GM18526 (cell line): Measurements from ENCODE around the gene RNF166.

Experiments used
- POLR2A ChIP-seq: IDR thresholded peaks from 3 replicates; pipeline ENCODE4 v1.6.1; 2011; ENCODE audit not compliant: insufficient read length; ENCODE audit errors: extremely low read depth

The RNF166 gene

GRCh38 chr16:88711750-88712340, 5.6 kb upstream of the RNF166 start:
- no peak for TF ChIP-seq POLR2A

- no peak for TF ChIP-seq POLR2A
Observed at GRCh38 chr16:88710556-88710955, 4.3 kb upstream of the RNF166 start.

GRCh38 chr16:88706965-88707826, 988 bp upstream of the RNF166 start:
- no peak for TF ChIP-seq POLR2A

- no peak for TF ChIP-seq POLR2A
Observed at GRCh38 chr16:88705801-88706228, 393 bp downstream of the RNF166 start.

GRCh38 chr16:88705076-88705684, 1.0 kb downstream of the RNF166 start:
- no peak for TF ChIP-seq POLR2A

GRCh38 chr16:88703486-88704309, 2.5 kb downstream of the RNF166 start:
- peak; percentile 38 for TF ChIP-seq POLR2A

- no peak for TF ChIP-seq POLR2A
Observed at GRCh38 chr16:88702371-88703210, 3.6 kb downstream of the RNF166 start.

- TF ChIP-seq POLR2A: no peak
Observed at GRCh38 chr16:88701581-88702370, 4.4 kb downstream of the RNF166 start.

GRCh38 chr16:88700636-88701482, 5.3 kb downstream of the RNF166 start:
- no peak for TF ChIP-seq POLR2A

- TF ChIP-seq POLR2A: no peak
Observed at GRCh38 chr16:88700322-88700635, 5.9 kb downstream of the RNF166 start.

- no peak for TF ChIP-seq POLR2A
Observed at GRCh38 chr16:88699180-88699579, 7.0 kb downstream of the RNF166 start.

GRCh38 chr16:88698646-88699045, 7.6 kb downstream of the RNF166 start:
- TF ChIP-seq POLR2A: no peak
